Lung (tissue), 12 donors: ENCODE results near the gene SETD2. TPM values are rescaled to one million over a fixed set of nuclear protein-coding genes. Genes with fewer than 3 reads are reported as not detected.

Source experiments
- ATAC-seq: fragments of 200-7000 bp; cut with Tn5 transposase; one replicate; pipeline ENCODE4 v1.9.1; 2020; ENCODE audit warnings: moderate number of reproducible peaks; ENCODE audit not compliant: insufficient read depth, low FRiP score
- DNase-seq, 3 donors: peaks; one replicate each; pipeline ENCODE4 v3.0.0-alpha.2; 2013 to 2017
- H3K27ac ChIP-seq, 2 donors: one replicate each; pipeline ENCODE4 v1.5.1; 2013; ENCODE audit warnings: mild to moderate bottlenecking in 2 of 2, moderate library complexity in 2 of 2, control low read depth in 1 of 2, inconsistent platforms in 1 of 2, low read depth in 1 of 2, low read length in 1 of 2
- H3K27me3 ChIP-seq, 3 donors: one replicate each; pipeline ENCODE4 v1.5.1; 2013; ENCODE audit warnings: low read length in 2 of 3; ENCODE audit not compliant: control insufficient read depth in 3 of 3, insufficient read depth in 3 of 3
- H3K36me3 ChIP-seq, 4 donors: one replicate each; pipeline ENCODE4 v1.5.1; 2013; ENCODE audit warnings: low read length in 4 of 4, mild to moderate bottlenecking in 1 of 4, moderate library complexity in 1 of 4; ENCODE audit not compliant: control insufficient read depth in 4 of 4, insufficient read depth in 4 of 4
- H3K4me1 ChIP-seq, 5 donors: one replicate each; pipeline ENCODE4 v1.5.1; 2013; ENCODE audit warnings: low read length in 5 of 5, mild to moderate bottlenecking in 2 of 5, moderate library complexity in 1 of 5; ENCODE audit not compliant: control insufficient read depth in 5 of 5, insufficient read depth in 5 of 5
- H3K4me3 ChIP-seq: one replicate; pipeline ENCODE4 v1.5.1; 2013; ENCODE audit warnings: mild to moderate bottlenecking, control low read depth, moderate library complexity
- H3K9ac ChIP-seq, 2 donors: one replicate each; pipeline ENCODE4 v1.5.1; 2013; ENCODE audit warnings: low read length in 2 of 2, control low read depth in 1 of 2; ENCODE audit not compliant: insufficient read depth in 1 of 2
- H3K9me3 ChIP-seq, 4 donors: one replicate each; pipeline ENCODE4 v1.5.1; 2013; ENCODE audit warnings: low read length in 3 of 4, mild to moderate bottlenecking in 1 of 4, moderate library complexity in 1 of 4; ENCODE audit not compliant: control insufficient read depth in 4 of 4, insufficient read depth in 3 of 4
- CTCF ChIP-seq: IDR thresholded peaks from 2 replicates; pipeline ENCODE4 v1.5.1; 2012; ENCODE audit warnings: mild to moderate bottlenecking; ENCODE audit errors: control extremely low read depth, extremely low read depth
- WGBS, 2 donors: extraction: QIAGEN DNeasy Blood & Tissue Kit; methylation state at CpG; one replicate each; pipeline ENCODE4 v1.1.7; 2013; 5-methylcytosine and 5-hydroxymethylcytosine counted together
- polyA plus RNA-seq, 2 donors: library from polyadenylated mRNA; stranded (reverse); fragments of 200-250 nt; gene quantifications; one replicate each; pipeline ENCODE4 v1.2.1, GENCODE V29; 2013
- total RNA-seq, 2 donors: library from RNA; depleted of rRNA in 1 of 2; stranded (reverse); fragments of >200 nt in 1 of 2; gene quantifications; one replicate each; pipeline ENCODE4 v1.2.1, GENCODE V29; 2014 to 2021
- donor health status: control.
- donor health status: control.
- donor health status: Bipolar disorder and iron deficiency.
- donor health status: healthy.
- donor health status: DM: yes; HTN: yes; CAD: no.

The SETD2 gene
- total and polyA plus RNA-seq, 4 donors = 10.4 to 107 (median 25.0) TPM

GRCh38 chr3:46974421-46975171 lies 189.3 kb downstream of the SETD2 start:
- 66 to 75% methylated on average over 9 of the region's 9 CpGs for WGBS, 2 donors
- Histone ChIP-seq H3K4me1 (peaks cover 4 to 29% (median 23%) of the 10 kb centered on the region in 5 donors), H3K27ac (peak overlapping the region; percentile 25 to 74), H3K4me3 (no peak overlapping the region), H3K27me3 (no peaks in the 10 kb centered on the region), H3K9me3 (no peaks in the 10 kb centered on the region), H3K9ac (peak overlapping the region in 1 of 2 donors; percentile 2), H3K36me3 (peaks cover 0 to 3% (median 0%) of the 10 kb centered on the region in 4 donors)
- ATAC-seq (no peak), DNase-seq (no peak)
- no peak for TF ChIP-seq CTCF

DNA sequence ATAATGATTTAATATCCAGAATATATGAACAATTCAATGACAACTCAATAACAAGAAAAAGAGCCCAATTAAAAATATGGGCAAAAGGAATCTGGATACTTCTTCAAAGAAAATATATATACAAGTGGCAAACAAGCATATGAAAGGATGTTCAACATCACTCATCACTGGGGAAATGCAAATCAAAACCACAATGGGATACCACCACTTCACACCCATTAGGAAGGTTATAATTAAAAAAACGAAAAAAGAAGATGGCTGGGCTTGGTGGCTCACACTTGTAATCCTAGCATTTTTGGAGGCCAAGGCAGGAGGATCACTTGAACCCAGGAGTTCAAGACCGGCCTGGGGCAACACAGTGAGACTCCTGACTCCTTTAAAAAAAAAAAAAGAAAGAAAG lies 191.5 kb downstream of the SETD2 start:
- H3K36me3 ChIP-seq = peaks cover 0 to 3% (median 2%) of the 10 kb centered on the region in 4 donors
- H3K9me3 ChIP-seq = no peaks in the 10 kb centered on the region
- ATAC-seq (no peak), DNase-seq (no peak)
- no peak overlapping the region for H3K9ac ChIP-seq
- H3K27ac ChIP-seq = no peak overlapping the region
- TF ChIP-seq CTCF = no peak
- no peaks in the 10 kb centered on the region for H3K27me3 ChIP-seq
- no peak overlapping the region for H3K4me3 ChIP-seq
- H3K4me1 ChIP-seq = peaks cover 4 to 39% (median 24%) of the 10 kb centered on the region in 5 donors
- 78 to 84% methylated on average over 2 of the region's 2 CpGs for WGBS, 2 donors

DNA sequence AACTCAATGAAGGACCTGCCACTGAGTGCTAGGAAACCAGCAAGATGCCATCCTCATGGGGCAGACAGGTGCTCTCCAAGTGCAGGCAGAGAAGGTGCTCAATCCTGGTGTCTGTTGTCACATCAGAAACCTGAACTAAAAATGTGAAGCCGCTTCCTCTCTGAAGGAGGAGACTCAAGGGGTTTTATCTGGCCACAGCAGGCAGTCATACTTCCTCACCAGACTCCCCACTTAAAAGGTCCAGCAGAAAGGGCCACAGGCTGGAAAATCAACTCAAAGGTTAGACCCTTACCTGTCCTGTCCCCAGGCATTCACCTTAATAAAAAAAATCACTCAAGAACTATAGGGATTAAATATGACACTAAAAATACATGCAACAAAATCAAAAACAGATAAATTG lies 192.2 kb downstream of the SETD2 start:
- peaks cover 4 to 45% (median 28%) of the 10 kb centered on the region in 5 donors for H3K4me1 ChIP-seq
- no peak for DNase-seq
- no peak overlapping the region for H3K4me3 ChIP-seq
- peaks cover 0 to 3% (median 2%) of the 10 kb centered on the region in 4 donors for H3K36me3 ChIP-seq
- whole genome bisulfite sequencing, 2 donors = 25 to 52% methylated on average over 1 of the region's 1 CpG
- no peak for TF ChIP-seq CTCF
- H3K9ac ChIP-seq = no peak overlapping the region
- H3K27ac ChIP-seq = peak overlapping the region in 1 of 2 donors; percentile 57
- ATAC-seq = no peak
- H3K27me3 ChIP-seq = no peaks in the 10 kb centered on the region
- H3K9me3 ChIP-seq = no peaks in the 10 kb centered on the region
